IPS-20b (cell line): ENCODE measurements around the gene TUBA1A.
"Not testable (repeated sequence)": the region's sequence is repeated elsewhere in the genome, so short reads cannot be mapped to it uniquely, and the experiment has no call there.

Source experiments
- H3K27ac ChIP-seq: one replicate; pipeline ENCODE4 v1.5.1; 2013; ENCODE audit warnings: low read length
- H3K27me3 ChIP-seq: 2 replicates; pipeline ENCODE4 v1.6.1; 2013; ENCODE audit warnings: mild to moderate bottlenecking, low read length, inconsistent platforms; ENCODE audit not compliant: insufficient read depth
- H3K36me3 ChIP-seq: 2 replicates; pipeline ENCODE4 v1.6.1; 2013; ENCODE audit warnings: low read depth, mild to moderate bottlenecking, inconsistent platforms, low read length, moderate library complexity; ENCODE audit not compliant: insufficient read depth
- H3K4me1 ChIP-seq: 2 replicates; pipeline ENCODE4 v1.6.1; 2013; ENCODE audit warnings: mild to moderate bottlenecking, control low read depth, inconsistent platforms, low read length, moderate library complexity; ENCODE audit not compliant: insufficient read depth
- H3K4me3 ChIP-seq: 2 replicates; pipeline ENCODE4 v1.5.1; 2013; ENCODE audit warnings: mild to moderate bottlenecking, low read length, inconsistent platforms
- H3K9ac ChIP-seq: 2 replicates; pipeline ENCODE4 v1.6.1; 2013; ENCODE audit warnings: low read depth, mild to moderate bottlenecking, inconsistent platforms, low read length, moderate library complexity
- H3K9me3 ChIP-seq: 2 replicates; pipeline ENCODE4 v1.6.1; 2013; ENCODE audit warnings: mild to moderate bottlenecking, low read depth, low read length, inconsistent platforms; ENCODE audit not compliant: insufficient read depth

Gene TUBA1A

GRCh38 chr12:49183214-49183950 is 5.5 kb downstream of the TUBA1A start:
- peaks cover 32% of the 10 kb centered on the region for H3K36me3 ChIP-seq
- H3K4me1 ChIP-seq, H3K27me3 ChIP-seq: not testable (repeated sequence)

GRCh38 chr12:49174218-49174617 is 14.7 kb downstream of the TUBA1A start:
- no peaks in the 10 kb centered on the region for H3K27me3 ChIP-seq
- no peaks in the 10 kb centered on the region for H3K4me1 ChIP-seq
- no peak overlapping the region for H3K4me3 ChIP-seq
- no peak overlapping the region for H3K9ac ChIP-seq
- H3K36me3 ChIP-seq: no peaks in the 10 kb centered on the region
- no peaks in the 10 kb centered on the region for H3K9me3 ChIP-seq
- H3K27ac ChIP-seq: no peak overlapping the region

More at GRCh38 chr12:49183214-49183950, 5.5 kb downstream of the TUBA1A start:
- not testable (repeated sequence) for H3K4me3 ChIP-seq, H3K9me3 ChIP-seq, H3K27ac ChIP-seq, H3K9ac ChIP-seq

- Histone ChIP-seq H3K36me3 (no peaks in the 10 kb centered on the region), H3K4me1 (no peaks in the 10 kb centered on the region), H3K27me3 (no peaks in the 10 kb centered on the region), H3K9me3 (no peaks in the 10 kb centered on the region), H3K9ac (no peak overlapping the region), H3K27ac (no peak overlapping the region), H3K4me3 (no peak overlapping the region)
Measured at GRCh38 chr12:49170924-49171323, 18.0 kb downstream of the TUBA1A start.

- Histone ChIP-seq H3K27me3 (no peaks in the 10 kb centered on the region), H3K9me3 (no peaks in the 10 kb centered on the region), H3K4me1 (no peaks in the 10 kb centered on the region), H3K36me3 (no peaks in the 10 kb centered on the region), H3K4me3 (no peak overlapping the region), H3K9ac (no peak overlapping the region), H3K27ac (no peak overlapping the region)
Measured at GRCh38 chr12:49165114-49165513, 23.8 kb downstream of the TUBA1A start.

GRCh38 chr12:49161901-49162300 is 27.0 kb downstream of the TUBA1A start:
- H3K4me1 ChIP-seq, H3K27ac ChIP-seq, H3K36me3 ChIP-seq, H3K9ac ChIP-seq, H3K9me3 ChIP-seq, H3K27me3 ChIP-seq, H3K4me3 ChIP-seq: not testable (repeated sequence)

GRCh38 chr12:49161092-49161795 is 27.6 kb downstream of the TUBA1A start:
- H3K9ac ChIP-seq: no peak overlapping the region
- no peaks in the 10 kb centered on the region for H3K36me3 ChIP-seq
- H3K4me3 ChIP-seq: no peak overlapping the region
- H3K4me1 ChIP-seq: no peaks in the 10 kb centered on the region
- H3K27me3 ChIP-seq: no peaks in the 10 kb centered on the region
- no peak overlapping the region for H3K27ac ChIP-seq
- no peaks in the 10 kb centered on the region for H3K9me3 ChIP-seq

- Histone ChIP-seq H3K4me3 (no peak overlapping the region), H3K36me3 (no peaks in the 10 kb centered on the region), H3K27me3 (no peaks in the 10 kb centered on the region), H3K9me3 (no peaks in the 10 kb centered on the region), H3K4me1 (no peaks in the 10 kb centered on the region), H3K9ac (no peak overlapping the region), H3K27ac (no peak overlapping the region)
Measured at GRCh38 chr12:49160399-49160798, 28.5 kb downstream of the TUBA1A start.

- no peaks in the 10 kb centered on the region for H3K27me3 ChIP-seq
- no peak overlapping the region for H3K9ac ChIP-seq
- no peak overlapping the region for H3K4me3 ChIP-seq
- H3K9me3 ChIP-seq: no peaks in the 10 kb centered on the region
- no peak overlapping the region for H3K27ac ChIP-seq
- no peaks in the 10 kb centered on the region for H3K36me3 ChIP-seq
- H3K4me1 ChIP-seq: no peaks in the 10 kb centered on the region
Measured at GRCh38 chr12:49154221-49154620, 34.7 kb downstream of the TUBA1A start.

- no peaks in the 10 kb centered on the region for H3K36me3 ChIP-seq
- H3K27ac ChIP-seq: no peak overlapping the region
- H3K4me3 ChIP-seq: no peak overlapping the region
- H3K9ac ChIP-seq: no peak overlapping the region
- no peaks in the 10 kb centered on the region for H3K4me1 ChIP-seq
- no peaks in the 10 kb centered on the region for H3K9me3 ChIP-seq
- no peaks in the 10 kb centered on the region for H3K27me3 ChIP-seq
Measured at GRCh38 chr12:49147384-49147783, 41.5 kb downstream of the TUBA1A start.

- Histone ChIP-seq H3K9ac (no peak overlapping the region), H3K4me3 (no peak overlapping the region), H3K27me3 (no peaks in the 10 kb centered on the region), H3K36me3 (no peaks in the 10 kb centered on the region), H3K9me3 (no peaks in the 10 kb centered on the region), H3K27ac (no peak overlapping the region), H3K4me1 (no peaks in the 10 kb centered on the region)
Measured at GRCh38 chr12:49146406-49146805, 42.5 kb downstream of the TUBA1A start.

GRCh38 chr12:49144384-49144783 is 44.5 kb downstream of the TUBA1A start:
- no peaks in the 10 kb centered on the region for H3K9me3 ChIP-seq
- H3K4me1 ChIP-seq: no peaks in the 10 kb centered on the region
- H3K4me3 ChIP-seq: no peak overlapping the region
- no peak overlapping the region for H3K9ac ChIP-seq
- no peaks in the 10 kb centered on the region for H3K27me3 ChIP-seq
- no peak overlapping the region for H3K27ac ChIP-seq
- no peaks in the 10 kb centered on the region for H3K36me3 ChIP-seq

- Histone ChIP-seq H3K27me3 (no peaks in the 10 kb centered on the region), H3K36me3 (no peaks in the 10 kb centered on the region), H3K4me3 (no peak overlapping the region), H3K9me3 (no peaks in the 10 kb centered on the region), H3K27ac (no peak overlapping the region), H3K4me1 (no peaks in the 10 kb centered on the region), H3K9ac (no peak overlapping the region)
Measured at GRCh38 chr12:49138999-49139398, 49.9 kb downstream of the TUBA1A start.
